HS-27A (cell line): ENCODE measurements around the gene ZNF627.
"Not testable (repeated sequence)": the region's sequence is repeated elsewhere in the genome, so short reads cannot be mapped to it uniquely, and the experiment has no call there.

ENCODE experiments used
- DNase-seq: peaks from one replicate; pipeline ENCODE4 v3.0.0-alpha.2; 2012; ENCODE audit warnings: low read depth, missing footprints

Gene ZNF627

DNA sequence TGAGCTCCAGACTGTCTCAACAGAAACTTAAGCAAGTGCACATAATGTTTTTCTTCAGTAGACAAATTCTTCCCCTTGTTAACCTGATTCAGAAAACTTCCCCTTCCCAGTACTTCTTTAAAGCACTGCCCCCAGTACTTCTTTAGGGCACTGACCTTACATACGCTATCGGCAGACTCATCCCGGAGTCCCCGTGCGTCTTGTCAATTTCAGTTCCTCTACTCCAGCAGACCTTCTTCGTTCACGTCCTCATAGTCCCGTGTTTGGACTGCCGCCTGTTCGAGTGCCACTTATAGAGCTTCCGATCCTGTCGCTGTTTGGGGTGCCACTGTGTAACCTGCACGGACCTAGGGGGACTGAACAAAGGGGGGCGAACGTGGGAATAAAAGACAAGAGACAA, 29.0 kb downstream of the ZNF627 start:
- DNase-seq: no peak

DNA sequence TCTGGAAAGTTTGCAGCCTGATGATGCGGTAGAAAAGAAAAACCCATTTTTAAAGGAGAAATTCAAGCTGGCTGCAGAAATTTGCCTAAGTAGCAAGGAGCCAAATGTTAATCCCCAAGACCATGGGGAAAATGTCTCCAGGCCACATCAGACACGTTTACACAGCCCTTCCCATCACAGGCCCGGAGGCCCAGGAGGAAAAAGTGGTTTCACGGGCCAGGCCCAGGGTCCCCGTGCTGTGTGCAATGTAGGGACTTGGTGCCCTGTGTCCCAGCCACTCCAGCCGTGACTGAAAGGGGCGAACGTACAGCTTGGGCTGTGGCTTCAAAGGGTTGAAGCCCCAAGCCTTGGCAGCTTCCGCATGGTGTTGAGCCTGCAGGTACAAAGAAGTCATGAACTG, 35.9 kb downstream of the ZNF627 start:
- no peak for DNase-seq

DNA sequence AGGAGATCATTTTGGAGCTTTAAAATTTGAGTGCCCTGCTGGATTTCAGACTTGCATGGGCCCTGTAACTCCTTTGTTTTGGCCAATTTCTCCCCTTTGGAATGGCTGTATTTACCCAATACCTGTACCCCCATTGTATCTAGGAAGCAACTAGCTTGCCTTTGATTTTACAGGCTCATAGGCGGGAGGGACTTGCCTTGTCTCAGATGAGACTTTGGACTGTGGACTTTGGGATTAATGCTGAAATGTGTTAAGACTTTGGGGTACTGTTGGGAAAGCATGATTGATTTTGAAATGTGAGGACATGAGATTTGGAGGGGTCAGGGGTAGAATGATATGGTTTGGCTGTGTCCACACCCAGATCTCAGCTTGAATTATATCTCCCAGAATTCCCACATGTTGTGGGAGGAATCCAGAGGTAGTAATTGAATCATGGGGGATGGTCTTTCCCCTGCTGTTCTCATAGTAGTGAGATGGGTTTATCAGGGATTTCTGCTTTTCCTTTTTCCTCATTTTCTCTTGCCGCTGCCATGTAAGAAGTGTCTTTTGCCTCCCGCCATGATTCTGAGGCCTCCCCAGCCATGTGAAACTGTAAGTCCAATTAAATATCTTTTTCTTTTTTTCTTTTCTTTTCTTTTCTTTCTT, 36.9 kb downstream of the ZNF627 start:
- not testable (repeated sequence) for DNase-seq

DNA sequence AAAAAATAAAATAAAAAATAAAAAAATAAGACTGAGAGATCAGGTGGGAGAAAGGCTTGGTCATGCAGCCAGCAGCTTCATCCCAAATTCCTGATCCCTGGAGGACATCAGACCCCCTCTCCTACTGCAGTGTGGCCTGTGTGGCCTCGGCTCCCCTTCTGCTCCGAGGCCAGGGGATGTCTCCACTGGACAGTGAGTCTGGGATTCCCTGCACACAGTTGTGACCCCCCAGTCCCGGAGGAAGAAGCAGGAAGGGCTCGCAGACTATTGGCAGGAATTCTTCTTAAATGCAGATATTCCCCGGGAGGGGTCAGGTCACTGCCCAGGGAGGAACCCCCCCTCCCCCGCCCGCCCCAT, 41.9 kb downstream of the ZNF627 start:
- DNase-seq: no peak

DNA sequence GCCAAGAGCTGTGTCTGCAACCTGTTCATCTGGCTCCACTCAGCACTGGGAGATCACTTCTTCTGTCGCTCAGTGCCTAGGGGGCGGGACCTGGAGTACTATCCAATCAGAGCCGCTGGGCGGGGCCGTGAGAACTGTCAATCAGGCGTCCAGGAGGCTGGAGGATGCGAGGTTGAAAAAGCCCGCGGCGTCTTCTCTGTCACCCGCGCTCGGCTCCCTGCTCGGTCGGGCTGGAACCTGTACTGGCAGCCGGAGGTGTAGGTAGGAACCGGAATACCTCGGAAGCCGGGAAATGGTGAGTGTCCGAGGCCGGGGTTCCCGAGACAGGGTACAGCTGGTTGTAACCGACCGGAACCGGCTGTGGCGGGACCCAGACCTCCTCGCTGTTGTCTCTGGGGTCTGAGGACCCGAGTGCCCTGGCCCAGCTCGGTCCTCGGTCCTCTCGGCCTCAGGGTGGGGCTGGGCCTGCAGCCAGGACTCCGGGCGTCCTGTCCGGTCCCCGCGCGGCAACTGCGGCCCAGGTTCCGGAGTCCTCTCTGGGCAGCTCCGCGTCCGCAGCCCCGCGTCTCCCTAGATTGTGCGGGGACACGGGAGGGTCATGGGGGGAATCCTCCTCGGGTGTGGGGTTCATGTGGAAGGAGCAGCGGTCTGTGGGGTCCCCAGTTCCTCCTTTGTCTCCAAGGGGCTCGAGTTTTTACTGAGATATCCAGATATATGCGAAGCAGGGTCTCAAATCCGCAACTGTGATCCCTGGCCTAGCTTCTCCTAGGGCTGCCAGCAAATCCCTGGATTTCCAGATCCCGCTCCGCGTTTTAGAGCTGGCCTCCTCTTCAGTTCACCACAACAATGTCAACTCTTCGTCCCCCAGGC, 42.6 kb downstream of the ZNF627 start:
- DNase-seq: peak; percentile 69

DNA sequence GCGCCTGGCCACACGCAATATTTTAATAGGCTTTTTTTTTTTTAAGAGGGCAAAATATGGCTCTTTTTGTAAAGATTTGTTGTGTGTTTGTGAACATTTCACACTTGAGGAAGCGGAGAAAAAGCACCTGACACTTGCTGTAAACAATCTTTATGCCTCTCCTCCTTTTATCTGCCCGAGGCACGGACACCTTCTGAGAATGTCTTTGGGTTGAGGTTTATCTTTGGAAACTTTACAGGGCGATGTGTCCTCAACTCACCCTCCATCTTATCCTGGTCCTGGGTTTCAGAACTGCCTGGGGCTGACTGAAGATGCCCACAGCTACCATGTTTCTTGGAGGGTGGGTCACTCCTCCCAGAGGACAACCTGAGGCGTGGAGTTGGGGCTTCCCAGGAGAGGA, 44.0 kb downstream of the ZNF627 start:
- no peak for DNase-seq

DNA sequence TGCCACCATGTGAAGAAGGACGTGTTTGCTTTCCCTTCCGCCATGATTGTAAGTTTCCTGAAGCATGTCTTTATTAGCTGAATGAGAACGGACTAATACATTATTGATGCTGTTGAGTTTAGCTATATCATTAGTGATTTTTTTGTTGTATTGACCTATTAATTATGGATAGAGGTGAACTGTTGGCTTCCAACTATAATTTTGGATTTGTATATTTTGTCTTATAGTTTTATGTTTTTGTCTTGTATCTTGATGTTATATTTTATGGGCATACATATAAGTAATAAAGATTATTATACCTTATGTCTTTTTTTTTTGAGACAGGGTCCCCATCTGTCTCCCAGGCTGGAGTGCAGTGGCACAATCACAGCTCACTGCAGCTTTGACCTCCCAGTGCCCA, 45.6 kb downstream of the ZNF627 start:
- no peak for DNase-seq

DNA sequence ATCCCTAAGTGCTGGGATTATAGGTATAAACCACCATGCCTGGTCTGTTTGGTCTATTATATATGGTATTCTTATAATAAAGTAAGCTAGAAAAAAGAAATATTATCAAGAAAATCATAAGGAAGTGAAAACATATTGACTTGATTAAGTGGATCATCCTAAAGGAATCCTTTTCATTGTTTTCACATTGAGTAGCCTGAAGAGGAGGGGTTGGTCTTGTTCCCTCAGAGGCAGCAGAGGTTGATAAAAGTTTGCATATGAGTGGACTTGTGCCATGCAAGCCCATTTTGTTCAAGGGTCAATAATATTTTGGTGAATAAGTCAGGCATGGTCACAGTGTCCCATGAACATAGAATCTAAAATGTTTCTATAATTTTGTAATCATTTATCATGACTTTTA, 52.7 kb downstream of the ZNF627 start:
- no peak for DNase-seq

DNA sequence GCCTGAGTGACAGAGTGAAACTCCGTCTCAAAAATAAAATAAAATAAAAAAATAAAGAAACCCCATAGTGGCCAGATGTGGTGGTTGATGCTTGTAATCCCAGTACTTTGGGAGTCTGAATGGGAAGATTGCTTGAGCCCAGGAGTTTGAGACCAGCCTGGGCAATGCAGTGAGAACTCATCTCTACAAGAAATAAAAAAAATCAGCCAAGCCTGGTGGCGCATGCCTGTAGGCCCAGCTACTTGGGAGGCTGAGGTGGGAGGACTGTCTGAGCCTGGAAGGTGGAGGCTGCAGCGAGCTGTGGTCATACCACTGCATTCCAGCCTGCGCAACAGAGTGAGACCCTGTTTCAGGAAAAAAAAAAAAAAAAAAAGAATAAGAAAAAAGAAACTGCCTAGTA, 53.8 kb downstream of the ZNF627 start:
- no peak for DNase-seq

DNA sequence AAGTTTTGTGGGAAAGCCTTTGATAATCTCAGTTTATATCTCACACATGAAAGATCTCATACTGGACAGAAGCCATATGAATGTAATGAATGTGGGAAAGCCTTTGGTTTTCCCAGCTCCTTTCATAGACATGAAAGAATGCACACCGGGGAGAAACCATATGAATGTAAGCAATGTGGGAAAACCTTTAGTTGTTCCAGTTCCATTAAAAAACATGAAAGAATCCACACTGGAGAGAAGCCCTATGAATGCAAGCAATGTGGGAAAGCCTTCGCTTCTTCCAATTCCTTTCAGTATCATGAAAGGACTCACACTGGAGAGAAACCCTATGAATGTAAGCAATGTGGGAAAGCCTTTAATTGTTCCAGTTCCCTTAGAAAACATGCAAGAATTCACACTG, 54.8 kb downstream of the ZNF627 start:
- DNase-seq: no peak

DNA sequence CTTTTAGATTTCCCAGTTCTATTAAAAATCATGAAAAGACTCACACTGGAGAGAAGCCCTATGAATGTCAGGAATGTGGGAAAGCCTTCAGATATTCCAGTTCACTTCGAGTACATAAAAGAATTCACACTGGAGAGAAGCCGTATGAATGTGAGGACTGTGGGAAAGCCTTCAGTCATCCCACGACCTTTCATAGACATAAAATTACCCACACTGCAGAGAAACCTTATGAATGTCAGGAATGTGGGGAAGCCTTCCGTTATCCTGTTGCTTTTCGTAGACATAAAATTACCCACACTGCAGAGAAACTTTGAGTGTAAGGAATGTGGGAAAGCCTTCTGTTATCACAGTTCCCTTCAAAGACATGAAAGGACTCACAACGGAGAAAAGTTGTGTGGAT, 55.2 kb downstream of the ZNF627 start:
- DNase-seq: no peak

DNA sequence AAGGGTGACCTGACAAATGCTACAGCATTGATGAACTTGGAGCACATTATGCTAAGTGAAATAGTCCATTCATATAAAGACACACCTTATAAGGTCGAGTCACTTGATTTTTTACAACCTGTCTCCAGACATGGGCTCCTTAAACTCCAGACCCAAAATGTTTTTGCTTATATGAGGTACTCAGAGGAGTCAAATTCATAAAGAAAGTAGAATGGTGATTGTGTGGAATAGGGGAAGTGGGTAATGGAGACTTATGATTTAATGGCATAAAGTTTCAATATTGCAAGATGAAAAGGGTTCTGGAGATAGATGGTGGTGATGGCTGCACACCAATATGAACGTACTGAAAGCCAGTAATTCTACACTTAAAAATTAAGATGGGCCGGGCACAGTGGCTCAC, 59.3 kb downstream of the ZNF627 start:
- DNase-seq: no peak

DNA sequence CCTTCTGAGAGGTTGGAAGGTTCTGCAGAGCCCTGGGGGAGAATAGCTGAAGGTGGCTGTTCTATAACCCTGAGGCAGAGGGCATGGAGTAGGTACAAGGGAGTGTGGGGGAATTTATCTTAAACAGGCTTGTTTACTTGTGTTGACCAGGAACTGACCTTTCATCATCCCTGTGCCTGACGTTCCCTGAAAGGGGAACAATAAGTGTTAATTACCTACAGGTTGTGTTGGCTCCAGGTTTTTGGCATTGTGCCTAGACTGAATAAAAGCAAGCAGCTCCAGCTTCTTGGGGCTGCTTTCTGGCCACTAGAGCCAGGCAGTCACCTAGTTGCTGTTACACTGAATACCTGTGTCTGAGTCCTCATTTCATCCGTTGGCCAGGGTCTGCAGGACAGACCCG, 60.0 kb downstream of the ZNF627 start:
- no peak for DNase-seq

DNA sequence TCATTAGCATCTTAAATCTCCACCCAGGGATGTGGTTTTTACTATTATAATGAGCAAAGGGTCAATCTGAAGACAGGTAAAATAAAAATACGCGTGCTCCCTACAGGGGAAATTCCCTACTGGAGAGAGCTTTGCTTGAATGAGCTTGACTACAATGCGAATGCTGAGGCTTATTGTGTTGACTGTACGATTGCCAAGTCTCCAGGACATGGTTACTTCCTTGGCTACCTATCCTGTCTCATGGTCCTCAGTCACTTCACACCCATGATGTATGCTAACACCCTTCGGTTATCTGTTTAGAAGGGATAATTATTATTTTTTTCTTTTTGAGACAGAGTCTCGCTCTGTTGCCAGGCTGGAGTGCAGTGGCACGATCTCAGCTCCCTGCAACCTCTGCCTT, 61.7 kb downstream of the ZNF627 start:
- no peak for DNase-seq

DNA sequence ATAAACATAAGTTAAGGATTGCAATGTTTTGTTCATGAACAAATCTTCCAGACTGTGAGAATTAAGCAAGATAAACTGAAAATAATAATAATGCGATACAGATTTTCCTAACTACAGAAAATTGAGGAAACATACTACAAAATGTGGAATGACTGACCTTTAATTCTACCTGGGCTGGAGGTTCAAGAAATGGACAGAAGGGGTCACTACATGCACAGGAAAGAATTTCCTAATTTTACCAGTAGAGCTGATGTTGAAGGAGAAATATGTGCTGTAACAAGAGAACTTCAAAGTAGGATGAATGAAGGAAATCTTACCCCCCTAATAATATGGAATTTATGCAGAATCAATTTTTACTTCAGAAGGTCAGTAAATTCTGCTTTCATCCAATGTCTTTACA, 62.3 kb downstream of the ZNF627 start:
- peak; percentile 20 for DNase-seq

DNA sequence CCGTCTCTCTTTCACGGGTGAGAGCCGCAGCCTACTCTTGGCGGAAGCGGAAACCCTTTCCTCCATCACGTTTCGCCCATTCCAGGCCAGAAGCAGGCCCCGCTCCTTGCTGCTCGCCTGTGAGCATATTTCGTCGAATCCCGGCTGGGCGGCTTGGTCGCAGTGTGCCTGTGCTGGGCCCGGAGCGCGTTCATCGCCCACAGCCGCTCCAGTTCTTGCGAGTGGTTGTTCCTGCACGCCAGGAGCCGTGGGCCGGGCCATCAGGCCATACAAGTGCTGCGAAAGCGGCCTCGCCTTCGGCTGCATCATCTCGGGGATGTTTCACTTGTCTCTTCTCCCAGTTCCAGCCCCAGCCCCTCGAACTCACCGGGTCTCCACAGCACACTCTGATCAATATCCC, 65.0 kb downstream of the ZNF627 start:
- DNase-seq: no peak

DNA sequence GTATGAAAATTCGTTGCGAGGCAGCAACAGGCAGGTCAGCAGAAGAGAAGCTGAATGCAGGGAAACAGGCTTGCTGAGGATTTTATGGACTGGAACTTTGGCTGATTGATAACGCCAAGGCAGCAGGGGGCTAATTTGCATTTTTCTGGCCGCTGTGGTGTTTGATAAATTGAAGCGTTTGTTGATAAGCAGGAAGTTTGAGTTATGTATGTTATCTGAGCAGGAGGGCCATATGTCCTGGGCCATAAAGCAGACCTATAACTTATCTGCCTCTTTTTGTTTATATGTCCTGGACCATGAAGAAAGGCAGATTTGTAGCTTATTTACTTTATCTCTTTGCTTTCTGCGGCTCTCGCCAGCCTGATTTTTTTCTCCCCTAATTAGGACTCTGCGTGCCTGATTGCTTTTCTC, 65.9 kb downstream of the ZNF627 start:
- DNase-seq: no peak
